Measurements from ENCODE around the gene VCAN.

GRCh38 chr5:83552275-83552674 lies 80.7 kb downstream of the VCAN start:
- TF ChIP-seq CTCF (IDR thresholded peaks at IDR 0.05; ENCODE audit: insufficient read depth, low read depth, low read length), result no peak
- no peak for TF ChIP-seq EZH2 (IDR thresholded peaks at IDR 0.05; ENCODE audit: insufficient read depth, low read length)

All from astrocyte (in vitro differentiated cells and primary cell).